A673 (cell line): ENCODE measurements around the gene DAB1. TPM values are rescaled to one million over a fixed set of nuclear protein-coding genes. Genes with fewer than 3 reads are reported as not detected.

Source experiments
- BruUV-seq: library from RNA; stranded (reverse); fragments of 400-500 nt; replicated peaks from 2 replicates; lab custom pipeline; 2021; lab: Mats Ljungman, UMichigan
- CTCF ChIA-PET: fragments of 300-600 bp; sonication (Branson Sonifier 250); formaldehyde crosslinking; loops from one replicate; lab custom pipeline; 2022; ENCODE audit warnings: antibody characterized with exemption; lab: Charles Lee
- POLR2A ChIA-PET: fragments of 300-600 bp; sonication (Branson Sonifier 250); formaldehyde crosslinking; loops from one replicate; lab custom pipeline; 2022; ENCODE audit warnings: antibody characterized with exemption; ENCODE audit not compliant: low non-redundant PET; lab: Charles Lee
- DNase-seq: peaks from one replicate; pipeline ENCODE4 v3.0.0-alpha.2; 2015; ENCODE audit warnings: low spot score
- H3K27ac ChIP-seq: fragments of 200-600 bp; sonication (generic); 2 replicates; pipeline ENCODE4 v1.5.1; 2016; ENCODE audit warnings: mixed run types, low read depth, mild to moderate bottlenecking, mixed read lengths, antibody characterized with exemption, low read length; ENCODE audit not compliant: poor library complexity, severe bottlenecking
- H3K27me3 ChIP-seq: fragments of 200-600 bp; sonication (generic); replicated peaks from 2 replicates; pipeline ENCODE4 v1.6.1; 2017; ENCODE audit warnings: mixed run types, low read depth, mild to moderate bottlenecking, mixed read lengths, antibody characterized with exemption, low read length; ENCODE audit not compliant: insufficient read depth, poor library complexity
- H3K36me3 ChIP-seq: fragments of 200-600 bp; sonication (generic); 2 replicates; pipeline ENCODE4 v1.6.1; 2016; ENCODE audit warnings: mixed run types, mild to moderate bottlenecking, mixed read lengths, antibody characterized with exemption, low read length; ENCODE audit not compliant: insufficient read depth, poor library complexity, severe bottlenecking
- H3K4me1 ChIP-seq: fragments of 200-600 bp; sonication (generic); 2 replicates; pipeline ENCODE4 v1.6.1; 2017; ENCODE audit warnings: mixed run types, mild to moderate bottlenecking, mixed read lengths, antibody characterized with exemption, low read length; ENCODE audit not compliant: insufficient read depth, poor library complexity, severe bottlenecking
- H3K4me3 ChIP-seq: fragments of 200-600 bp; sonication (generic); 2 replicates; pipeline ENCODE4 v1.5.1; 2016; ENCODE audit warnings: low read depth, mixed run types, mild to moderate bottlenecking, mixed read lengths, low read length; ENCODE audit not compliant: poor library complexity, severe bottlenecking
- H3K9me3 ChIP-seq: fragments of 200-600 bp; sonication (generic); 2 replicates; pipeline ENCODE4 v1.6.1; 2016; ENCODE audit warnings: mixed run types, low read depth, mild to moderate bottlenecking, mixed read lengths, antibody characterized with exemption, low read length; ENCODE audit not compliant: poor library complexity, severe bottlenecking
- CTCF ChIP-seq: fragments of 300-800, 200-600 bp; sonication (generic); conservative IDR thresholded peaks from 2 replicates; pipeline ENCODE4 v1.5.1; 2017; ENCODE audit warnings: low read depth, mild to moderate bottlenecking, antibody characterized with exemption, low read length, moderate library complexity, mixed read lengths
- EZH2 ChIP-seq: fragments of 200-600 bp; sonication (generic); IDR thresholded peaks from 2 replicates; pipeline ENCODE4 v1.6.1; 2017; ENCODE audit warnings: borderline replicate concordance, low read depth, mild to moderate bottlenecking, mixed read lengths, antibody characterized with exemption, low read length; ENCODE audit not compliant: poor library complexity, severe bottlenecking
- intact Hi-C: fragments of 100-400 bp; cut with micrococcal nuclease; formaldehyde crosslinking; loops from one replicate; pipeline ENCODE4 v1.10.0; 2022; ENCODE audit not compliant: unreplicated experiment
- total RNA-seq: library from RNA; stranded (reverse); gene quantifications from 2 replicates; pipeline ENCODE4 v1.2.3, GENCODE V29; 2021

DAB1 gene
- total RNA-seq, 1 experiment from 2014 or later: 112 TPM

GRCh38 chr1:57026624-57027354, 397.1 kb downstream of the DAB1 start:
- no peak overlapping the region for H3K4me3 ChIP-seq
- ChIA-PET POLR2A (no interaction called here), CTCF (no interaction called here)
- no TSS peak for BruUV-seq
- intact Hi-C loops: no loop called here
- TF ChIP-seq EZH2 (no peak), CTCF (no peak)
- no peak overlapping the region for H3K27ac ChIP-seq
- peaks cover 4% of the 10 kb centered on the region for H3K36me3 ChIP-seq
- no peak for DNase-seq
- no peaks in the 10 kb centered on the region for H3K4me1 ChIP-seq
- H3K9me3 ChIP-seq: peaks cover 4% of the 10 kb centered on the region
- no peaks in the 10 kb centered on the region for H3K27me3 ChIP-seq

DNA sequence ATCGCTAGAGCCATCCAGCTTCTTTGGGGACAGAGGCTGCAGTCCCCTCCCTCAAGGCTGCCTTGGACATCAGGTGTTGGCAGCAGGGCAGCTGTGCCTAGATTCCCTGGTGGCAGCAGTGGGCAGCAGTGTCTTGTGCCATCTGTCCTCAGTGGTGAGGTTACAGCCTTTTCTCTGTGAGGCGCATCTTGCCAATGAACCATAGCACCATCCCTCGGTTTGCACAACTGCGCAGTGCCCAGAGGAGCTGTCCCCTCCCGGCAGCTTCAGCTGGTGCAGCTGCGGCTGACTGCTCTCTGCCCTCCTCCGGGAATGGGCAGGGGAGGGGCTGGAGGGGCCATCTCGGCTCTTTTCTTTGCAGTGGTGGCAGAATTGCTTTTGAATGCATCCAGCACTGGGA, 399.0 kb downstream of the DAB1 start:
- TF ChIP-seq EZH2 (no peak), CTCF (no peak)
- Histone ChIP-seq H3K9me3 (peaks cover 4% of the 10 kb centered on the region), H3K27ac (no peak overlapping the region), H3K4me1 (no peaks in the 10 kb centered on the region), H3K27me3 (no peaks in the 10 kb centered on the region), H3K4me3 (no peak overlapping the region), H3K36me3 (peaks cover 4% of the 10 kb centered on the region)
- POLR2A ChIA-PET: no interaction called here
- no peak for DNase-seq
- CTCF ChIA-PET: no interaction called here
- no TSS peak for BruUV-seq
- intact Hi-C loops: no loop called here

GRCh38 chr1:57024428-57024827, 399.4 kb downstream of the DAB1 start:
- intact Hi-C loops: no loop called here
- peaks cover 4% of the 10 kb centered on the region for H3K36me3 ChIP-seq
- BruUV-seq: no TSS peak
- H3K27me3 ChIP-seq: no peaks in the 10 kb centered on the region
- no peak overlapping the region for H3K27ac ChIP-seq
- no peak overlapping the region for H3K4me3 ChIP-seq
- no peak for DNase-seq
- H3K9me3 ChIP-seq: peaks cover 4% of the 10 kb centered on the region
- ChIA-PET CTCF (no interaction called here), POLR2A (no interaction called here)
- TF ChIP-seq EZH2 (no peak), CTCF (no peak)
- no peaks in the 10 kb centered on the region for H3K4me1 ChIP-seq
